Skin of body (tissue), 2 donors: ENCODE data around the gene MECP2. TPM values are rescaled to one million over a fixed set of nuclear protein-coding genes. Genes with fewer than 3 reads are reported as not detected.
"Not testable (repeated sequence)": the region's sequence is repeated elsewhere in the genome, so short reads cannot be mapped to it uniquely, and the experiment has no call there.

ENCODE experiments used
- DNase-seq: peaks from one replicate; lab custom pipeline; 2025; lab: John Stamatoyannopoulos, UW
- total RNA-seq: library from RNA; depleted of rRNA; stranded (reverse); fragments of >200 nt; gene quantifications from one replicate; pipeline ENCODE4 v1.2.3, GENCODE V29; 2014

Gene MECP2
- total RNA-seq = 22.2 TPM

GRCh38 chrX:154097589-154098541 is at the start of gene MECP2:
Gene MECP2, minus strand, starts transcription at chrX:154097717.
- DNase-seq = peak; percentile 73

- not testable (repeated sequence) for DNase-seq
Observed at GRCh38 chrX:154144010-154144409, 46.5 kb upstream of the MECP2 start, which contains the start of gene OPN1LW. Gene OPN1LW, plus strand, starts transcription at chrX:154144243. Its CDS starts 41 bp downstream, at chrX:154144284.

- no peak for DNase-seq
Observed at GRCh38 chrX:154142950-154143745, 45.6 kb upstream of the MECP2 start.

GRCh38 chrX:154142386-154142785 is 44.9 kb upstream of the MECP2 start:
- DNase-seq = no peak

GRCh38 chrX:154140742-154141141 is 43.2 kb upstream of the MECP2 start:
- no peak for DNase-seq

GRCh38 chrX:154140206-154140605 is 42.7 kb upstream of the MECP2 start:
- DNase-seq = no peak

DNA sequence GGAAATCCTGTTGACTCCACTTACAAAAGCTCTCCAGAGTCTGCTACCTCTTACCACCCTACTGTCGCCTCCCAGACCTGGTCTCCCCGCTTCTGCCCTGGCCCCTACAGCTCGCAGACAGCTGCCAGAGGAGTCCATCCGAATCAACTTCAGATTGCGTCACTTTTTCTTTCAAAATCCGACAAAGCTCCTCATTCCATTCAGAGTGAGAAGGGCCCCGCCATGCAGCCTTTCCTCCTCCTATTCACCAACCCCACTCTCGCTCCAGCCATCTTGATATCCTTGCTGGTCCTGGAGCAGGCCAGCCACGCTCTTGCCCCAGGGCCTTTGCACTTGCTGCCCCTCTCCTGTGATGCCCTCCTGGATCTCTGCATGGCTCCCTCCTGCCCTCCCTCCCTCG is 41.3 kb upstream of the MECP2 start:
- DNase-seq = no peak

- peak; percentile 8 for DNase-seq
Observed at GRCh38 chrX:154136627-154137161, 39.2 kb upstream of the MECP2 start.

- no peak for DNase-seq
Observed at GRCh38 chrX:154135458-154136229, 38.1 kb upstream of the MECP2 start.

DNA sequence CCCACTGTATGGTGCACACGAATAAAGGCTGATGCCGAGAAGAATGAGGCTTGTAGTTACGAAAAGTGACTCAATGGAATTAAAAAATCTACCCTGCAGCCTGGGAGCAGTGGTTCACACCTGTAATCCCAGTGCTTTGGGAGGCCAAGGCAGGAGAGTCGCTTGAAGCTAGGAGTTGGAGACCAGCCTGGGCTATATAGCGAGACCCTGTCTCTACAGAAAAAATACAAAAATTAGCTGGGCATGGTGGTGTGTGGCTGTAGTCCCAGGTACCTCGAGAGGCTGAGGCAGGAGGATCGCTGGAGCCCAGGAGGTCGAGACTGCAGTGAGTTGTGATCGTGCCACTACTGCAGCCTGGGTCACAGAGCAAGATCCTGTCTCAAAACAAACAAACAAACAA is 34.8 kb upstream of the MECP2 start:
- no peak for DNase-seq

GRCh38 chrX:154131955-154132354 is 34.4 kb upstream of the MECP2 start:
- DNase-seq = no peak

DNA sequence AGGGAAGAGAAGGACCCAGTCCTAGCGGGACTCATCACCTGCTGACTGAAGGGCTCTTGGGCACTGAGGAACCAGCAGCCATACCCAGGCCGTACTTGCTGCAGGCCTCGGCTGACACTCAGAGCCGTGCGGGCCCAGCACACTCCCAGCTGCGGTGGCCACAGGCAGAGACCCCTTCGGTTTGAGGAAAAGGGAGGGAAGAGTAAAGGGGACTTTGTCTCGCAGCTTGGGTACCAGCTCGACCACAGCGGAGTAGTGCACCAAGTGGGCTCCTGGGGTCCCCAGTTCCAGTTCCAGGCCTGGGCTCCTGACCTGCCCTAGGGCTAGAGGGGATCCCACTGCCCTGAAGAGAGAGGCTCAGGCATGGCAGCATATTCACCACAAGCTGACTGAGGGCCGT is 28.6 kb upstream of the MECP2 start:
- DNase-seq = no peak

DNA sequence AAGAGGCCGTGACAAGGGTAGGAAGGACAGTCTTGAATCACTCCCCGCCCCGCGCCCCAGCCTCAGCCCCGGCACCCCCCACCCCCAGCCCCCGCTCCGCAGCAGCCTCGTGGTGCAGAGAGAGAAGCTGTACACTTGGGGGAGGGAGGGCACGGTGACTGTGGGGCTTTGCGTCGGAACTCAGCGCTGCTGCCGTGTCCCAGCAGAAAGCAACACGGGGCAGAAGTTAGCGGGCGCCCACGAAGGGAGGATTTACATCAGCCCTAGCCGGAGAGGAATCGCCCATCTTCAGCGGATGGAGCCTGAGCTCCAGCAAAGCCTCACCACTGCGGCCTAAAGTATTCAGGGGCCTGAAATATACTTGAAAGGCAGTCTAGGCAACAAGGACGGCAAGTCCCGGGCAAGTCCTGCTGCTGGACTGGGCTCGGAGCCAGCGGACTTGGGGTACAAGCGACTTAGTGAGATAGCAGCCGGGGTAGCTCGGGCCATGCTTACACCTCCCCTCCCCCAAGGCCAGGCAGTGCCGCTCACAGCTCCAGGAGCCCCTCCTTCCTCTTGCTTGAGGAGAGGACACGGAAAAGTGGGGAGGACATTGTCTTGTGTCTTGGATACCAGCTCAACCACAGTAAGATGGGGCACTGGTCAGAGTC is 28.0 kb upstream of the MECP2 start:
- DNase-seq = no peak

DNA sequence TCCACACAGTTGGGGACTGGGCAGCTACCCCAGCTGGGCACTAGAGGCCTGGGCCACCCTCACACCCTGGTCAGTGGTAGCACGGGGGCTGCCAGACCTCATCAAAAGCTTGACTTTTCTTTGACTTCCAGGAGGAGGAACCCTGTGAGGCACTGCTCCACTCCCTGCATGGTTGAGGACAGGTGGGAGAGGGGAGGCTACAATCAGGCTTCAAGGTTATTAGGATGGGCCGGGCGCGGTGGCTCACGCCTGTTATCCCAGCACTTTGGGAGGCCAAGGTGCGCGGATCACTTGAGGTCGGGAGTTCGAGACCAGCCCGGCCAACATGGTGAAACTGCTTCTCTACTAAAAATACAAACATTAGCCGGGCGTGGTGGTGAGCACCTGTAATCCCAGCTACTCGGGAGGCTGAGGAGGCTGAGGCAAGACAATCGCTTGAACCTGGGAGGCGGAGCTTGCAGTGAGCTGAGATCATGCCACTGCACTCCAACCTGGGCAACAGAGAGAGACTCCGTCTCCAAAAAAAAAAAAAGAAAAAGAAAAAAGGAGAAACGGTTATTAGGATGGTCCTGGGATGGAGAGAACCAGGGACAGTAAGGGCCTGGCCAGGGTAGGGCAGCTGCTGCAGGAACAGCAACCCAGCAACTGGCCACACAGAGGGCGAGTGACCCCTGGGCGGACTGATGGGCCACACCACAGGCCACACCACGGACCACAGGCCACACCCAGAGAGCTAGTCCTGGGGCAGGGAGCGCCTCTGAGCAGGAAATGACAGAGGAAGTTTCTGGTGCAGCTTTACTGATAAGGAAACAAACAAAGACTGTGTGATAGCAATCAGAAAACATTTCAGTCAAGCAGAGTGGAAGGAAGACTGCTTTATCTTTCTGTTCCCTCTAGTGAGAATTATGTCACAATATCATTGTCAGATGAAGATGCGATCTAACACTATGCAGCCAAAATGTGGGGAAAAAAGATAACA is 26.0 kb upstream of the MECP2 start:
- DNase-seq = no peak

- DNase-seq = no peak
Observed at GRCh38 chrX:154121961-154122360, 24.4 kb upstream of the MECP2 start.

DNA sequence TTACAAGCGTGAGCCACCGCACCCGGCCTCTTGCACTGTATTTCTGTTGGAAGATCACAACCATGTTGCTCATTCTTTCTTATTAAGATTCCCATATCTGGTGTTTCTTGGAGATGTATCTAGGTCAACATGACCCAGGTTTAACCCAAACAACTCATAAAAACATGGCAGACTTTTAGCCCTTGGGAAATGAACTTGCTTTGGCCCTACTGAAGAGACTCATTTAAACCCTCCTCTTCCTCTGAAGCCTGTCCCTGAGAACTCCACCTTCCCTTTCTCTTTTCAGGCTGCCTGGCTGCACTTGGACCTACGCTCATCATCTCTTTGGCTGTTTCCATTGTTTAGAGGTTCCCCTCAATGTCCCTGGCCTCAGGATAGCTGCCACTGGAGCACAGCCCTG is 23.7 kb upstream of the MECP2 start:
- DNase-seq = no peak

- DNase-seq = no peak
Observed at GRCh38 chrX:154120567-154120966, 23.1 kb upstream of the MECP2 start.

GRCh38 chrX:154117566-154117965 is 20.0 kb upstream of the MECP2 start:
- DNase-seq = no peak

DNA sequence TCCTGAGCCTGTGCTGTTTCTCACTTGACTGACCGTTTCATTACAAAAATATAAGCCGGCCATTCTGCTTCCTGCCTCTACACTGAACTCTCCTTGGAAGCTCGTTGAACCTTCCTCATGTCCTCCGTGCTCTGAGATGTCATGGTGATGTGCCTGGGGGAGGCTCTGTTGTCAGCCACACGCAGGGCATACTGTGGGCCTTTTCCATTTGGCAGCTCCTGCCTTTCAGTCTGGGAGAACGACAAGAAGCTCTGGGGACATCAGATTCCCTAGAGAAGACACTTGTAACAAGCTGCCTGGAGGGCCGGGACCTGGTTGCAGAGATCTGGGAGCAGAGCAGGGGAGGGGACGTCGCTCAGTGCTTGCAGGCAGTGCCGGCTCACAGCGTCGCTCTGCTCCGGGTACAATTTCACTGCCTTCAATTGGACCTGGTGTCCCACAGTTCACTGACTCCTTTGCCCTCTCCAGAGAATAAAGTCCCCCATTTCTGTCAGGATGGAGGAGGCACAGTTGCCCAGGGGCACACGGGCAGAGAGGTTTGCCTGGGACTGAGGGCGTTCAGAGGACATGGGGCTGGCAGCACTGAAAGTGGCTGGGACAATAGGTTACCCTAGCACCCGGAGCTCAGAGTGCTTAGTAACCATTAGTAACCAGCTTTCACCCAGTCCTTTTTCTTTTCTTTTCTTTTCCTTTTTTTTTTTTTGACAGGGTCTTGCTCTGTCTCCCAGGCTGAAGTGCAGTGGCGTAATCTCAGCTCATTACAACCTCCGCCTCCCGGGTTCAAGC is 19.1 kb upstream of the MECP2 start:
- DNase-seq = no peak
